HepG2 (cell line): ENCODE data around the gene BCO1. TPM values are rescaled to one million over a fixed set of nuclear protein-coding genes. Genes with fewer than 3 reads are reported as not detected.

Experiments used
- ATAC-seq: fragments of 200-7000 bp; cut with Tn5 transposase; 3 replicates; pipeline ENCODE4 v1.9.1; 2020; ENCODE audit warnings: mild to moderate bottlenecking, moderate library complexity
- BruUV-seq: library from RNA; stranded (reverse); fragments of 400-500 nt; replicated peaks from 2 replicates; lab custom pipeline; 2021; lab: Mats Ljungman, UMichigan
- CTCF ChIA-PET: fragments of 300-600 bp; formaldehyde crosslinking; extraction: SDS; loops from one replicate; lab custom pipeline; 2021; ENCODE audit warnings: low total read pairs, inconsistent platforms, low intra/inter-chr PET ratio; lab: Yijun Ruan, JAX
- POLR2A ChIA-PET: fragments of 350-600 bp; sonication (Branson Sonifier 250); formaldehyde crosslinking; loops from one replicate; lab custom pipeline; 2020; ENCODE audit warnings: antibody characterized with exemption, inconsistent platforms; lab: Yijun Ruan, JAX
- DNase-seq: peaks from one replicate; pipeline ENCODE4 v3.0.0-alpha.2; 2015; ENCODE audit warnings: low spot score
- FAIRE-seq: peaks from 3 replicates; lab custom pipeline; 2011; peaks lifted over from hg19 to GRCh38; lab: Jason Lieb, UNC
- H2AFZ ChIP-seq: one replicate; pipeline ENCODE4 v1.6.1; 2011; ENCODE audit warnings: low read length, inconsistent platforms
- H3K27ac ChIP-seq: fragments of 300-600 bp; 3 replicates; pipeline ENCODE4 v1.8.0; 2011; ENCODE audit warnings: mixed run types, mild to moderate bottlenecking, mixed read lengths, low read length, inconsistent platforms; ENCODE audit not compliant: insufficient read depth; ENCODE audit errors: extremely low read length
- H3K27me3 ChIP-seq, 2 experiments: fragments of 200-600 bp in 1 of 2; 2 replicates in 1 of 2; 3 replicates in 1 of 2; pipeline versions ENCODE4 v1.6.0 to v1.8.0; 2011; ENCODE audit warnings: low read length in 2 of 2, mild to moderate bottlenecking in 2 of 2, moderate library complexity in 2 of 2, inconsistent platforms in 1 of 2; ENCODE audit not compliant: insufficient read depth in 2 of 2, control insufficient read depth in 1 of 2
- H3K36me3 ChIP-seq, 2 experiments: fragments of 200-600 bp in 1 of 2; replicated peaks in 1 of 2; 2 replicates in 1 of 2; 3 replicates in 1 of 2; pipeline versions ENCODE4 v1.5.1 to v1.8.0; 2011; ENCODE audit warnings: low read length in 2 of 2, inconsistent platforms in 1 of 2; ENCODE audit not compliant: insufficient read depth in 2 of 2, control insufficient read depth in 1 of 2
- H3K4me1 ChIP-seq: 2 replicates; pipeline ENCODE4 v1.5.1; 2012; ENCODE audit warnings: low read length, inconsistent platforms; ENCODE audit not compliant: insufficient read depth
- H3K4me2 ChIP-seq: 2 replicates; pipeline ENCODE4 v1.6.0; 2011; ENCODE audit warnings: low read depth, low read length, inconsistent platforms
- H3K4me3 ChIP-seq, 3 experiments: fragments of 200-600 bp in 1 of 3; sonication (generic), shearing (Covaris generic) in 1 of 3; replicated peaks in 1 of 3; 2 replicates each; pipeline ENCODE4 v1.5.1; 2011 to 2016; ENCODE audit warnings: low read length in 3 of 3, inconsistent platforms in 2 of 3, low read depth in 2 of 3, mild to moderate bottlenecking in 2 of 3, control low read depth in 1 of 3, mixed read lengths in 1 of 3; ENCODE audit not compliant: insufficient read depth in 1 of 3
- H3K79me2 ChIP-seq: one replicate; pipeline ENCODE4 v1.6.1; 2011; ENCODE audit warnings: low read length, inconsistent platforms; ENCODE audit not compliant: insufficient read depth
- H3K9ac ChIP-seq: 2 replicates; pipeline ENCODE4 v1.6.0; 2011; ENCODE audit warnings: mild to moderate bottlenecking, low read depth, low read length, inconsistent platforms; ENCODE audit not compliant: insufficient read depth
- H3K9me3 ChIP-seq: 2 replicates; pipeline ENCODE4 v1.5.1; 2012; ENCODE audit warnings: mild to moderate bottlenecking, low read length
- H4K20me1 ChIP-seq: 2 replicates; pipeline ENCODE4 v1.6.0; 2011; ENCODE audit warnings: inconsistent platforms, mild to moderate bottlenecking, low read length, moderate library complexity; ENCODE audit not compliant: insufficient read depth
- ATF7 ChIP-seq, 2 experiments: fragments of 450-650 bp in 1 of 2; sonication (generic) in 1 of 2; formaldehyde crosslinking in 1 of 2; IDR thresholded peaks; 2 replicates each; pipeline versions ENCODE4 v1.4.0 to v1.6.1; 2016 to 2020; ENCODE audit warnings: antibody characterized with exemption in 1 of 2, mild to moderate bottlenecking in 1 of 2, missing genetic modification reagents in 1 of 2
- CREB1 ChIP-seq, 2 experiments: fragments of 450-650 bp in 1 of 2; IDR thresholded peaks; 2 replicates each; pipeline ENCODE4 v1.6.1; 2016 to 2017; ENCODE audit warnings: control low read depth in 1 of 2, mild to moderate bottlenecking in 1 of 2, missing compliant biosample characterization in 1 of 2, missing genetic modification characterization in 1 of 2
- MED13 ChIP-seq: sonication (generic); formaldehyde crosslinking; IDR thresholded peaks from 2 replicates; pipeline ENCODE4 v1.5.0; 2020; ENCODE audit warnings: missing genetic modification reagents
- MYC ChIP-seq: sonication (generic); formaldehyde crosslinking; IDR thresholded peaks from 2 replicates; pipeline ENCODE4 v1.9.0; 2021; ENCODE audit warnings: missing genetic modification reagents, borderline replicate concordance
- U2AF2 ChIP-seq: fragments of 200-400 bp; formaldehyde crosslinking; IDR thresholded peaks from 2 replicates; pipeline ENCODE4 v1.6.1; 2017; ENCODE audit warnings: low read depth, mild to moderate bottlenecking, low read length
- ZNF30 ChIP-seq: sonication (generic); formaldehyde crosslinking; IDR thresholded peaks from 2 replicates; pipeline ENCODE4 v1.5.0; 2020; ENCODE audit warnings: mild to moderate bottlenecking, missing genetic modification reagents
- ZNF747 ChIP-seq: sonication (generic); formaldehyde crosslinking; IDR thresholded peaks from 2 replicates; pipeline ENCODE4 v1.8.1; 2023; ENCODE audit warnings: missing genetic modification reagents, mild to moderate bottlenecking, borderline replicate concordance
- ZNF775 ChIP-seq: sonication (generic); formaldehyde crosslinking; IDR thresholded peaks from 2 replicates; pipeline ENCODE4 v1.4.0; 2020; ENCODE audit warnings: missing genetic modification reagents, mild to moderate bottlenecking, moderate library complexity, borderline replicate concordance
- WGBS: methylation state at CpG from one replicate; pipeline ENCODE4 v1.1.6; 2017; ENCODE audit warnings: low lambda C conversion rate; 5-methylcytosine and 5-hydroxymethylcytosine counted together
- in situ Hi-C: cut with HindIII; loops from 2 replicates; pipeline ENCODE4 v1.10.0; 2017; ENCODE audit warnings: low pct_unique_long_range_greater_than_20kb; ENCODE audit not compliant: extremely low pct_ligation_motif_present
- intact Hi-C: fragments of 100-400 bp; cut with micrococcal nuclease; formaldehyde crosslinking; loops from one replicate; pipeline ENCODE4 v1.10.0; 2022; ENCODE audit not compliant: unreplicated experiment
- polyA plus RNA-seq, 8 experiments: library from polyadenylated mRNA; depleted of rRNA in 3 of 8; stranded (reverse) in 7 of 8; unstranded in 1 of 8; fragments of >200 nt; fragmentation: Illumina TruSeq in 4 of 8; extraction: Trizol in 4 of 8; gene quantifications; 2 replicates each; pipeline versions ENCODE4 v1.2.1 to v1.2.3, GENCODE V29; 2011 to 2016; ENCODE audit warnings: low read depth in 4 of 8, missing spikeins in 1 of 8, mixed read lengths in 1 of 8; ENCODE audit not compliant: insufficient read depth in 1 of 8
- total RNA-seq, 5 experiments: library from RNA; depleted of rRNA; stranded (reverse); fragments of >200 nt; fragmentation: Illumina TruSeq; extraction: Trizol; gene quantifications; 2 replicates each; pipeline ENCODE4 v1.2.3, GENCODE V29; 2016; ENCODE audit warnings: low read depth in 1 of 5
- TF ChIP-seq, protein P1 (sequence below): IDR thresholded peaks from 2 replicates; pipeline ENCODE4 v1.6.1; 2012; ENCODE audit warnings: low read length, improper control_type of control experiment
- TF ChIP-seq, protein P2 (sequence below): IDR thresholded peaks from 2 replicates; pipeline ENCODE4 v1.6.1; 2016; ENCODE audit warnings: missing biosample characterization, missing genetic modification reagents, low read depth

The BCO1 gene
- total and polyA plus RNA-seq, 2 of the 13 experiments (the other 11 are each of a cell fraction or from before 2014, with no cell fraction given): 0.11 TPM; not detected in 1

DNA sequence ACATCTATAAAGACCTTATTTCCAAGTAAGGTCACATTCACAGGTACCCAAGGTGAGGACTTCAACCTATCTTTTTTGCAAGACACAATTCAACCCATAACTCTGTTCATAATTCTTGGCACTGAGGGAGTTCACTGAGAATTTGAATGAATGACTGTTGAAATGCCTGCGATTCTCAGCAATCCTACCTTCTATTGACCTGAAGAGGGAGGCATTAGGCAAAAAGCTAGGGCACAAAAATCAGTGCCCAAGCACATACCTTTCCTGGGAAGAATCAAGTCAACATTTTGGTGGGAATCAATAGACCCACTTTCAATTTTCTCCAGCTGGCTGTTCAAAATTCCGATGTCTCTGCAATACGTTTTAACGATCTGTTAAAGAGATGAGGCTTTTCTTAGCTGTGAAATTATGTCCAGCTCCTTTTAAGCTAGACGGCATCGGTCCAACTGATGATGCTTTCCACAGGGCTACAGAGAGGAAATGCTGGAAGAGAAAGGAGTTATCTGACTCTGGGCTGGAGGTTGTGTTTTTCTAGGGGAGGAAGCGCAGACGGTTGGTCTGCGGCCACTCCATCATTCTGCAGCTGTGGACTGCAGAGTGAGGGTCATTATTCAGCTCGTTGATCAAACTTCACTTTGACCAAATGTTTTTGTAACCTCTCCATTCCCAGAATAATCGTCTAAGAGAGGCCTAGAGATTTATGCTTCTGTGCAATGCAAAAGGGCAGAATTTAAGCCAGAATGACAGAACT lies 25.2 kb downstream of the BCO1 start (continued):
- TF ChIP-seq, protein P1, sequence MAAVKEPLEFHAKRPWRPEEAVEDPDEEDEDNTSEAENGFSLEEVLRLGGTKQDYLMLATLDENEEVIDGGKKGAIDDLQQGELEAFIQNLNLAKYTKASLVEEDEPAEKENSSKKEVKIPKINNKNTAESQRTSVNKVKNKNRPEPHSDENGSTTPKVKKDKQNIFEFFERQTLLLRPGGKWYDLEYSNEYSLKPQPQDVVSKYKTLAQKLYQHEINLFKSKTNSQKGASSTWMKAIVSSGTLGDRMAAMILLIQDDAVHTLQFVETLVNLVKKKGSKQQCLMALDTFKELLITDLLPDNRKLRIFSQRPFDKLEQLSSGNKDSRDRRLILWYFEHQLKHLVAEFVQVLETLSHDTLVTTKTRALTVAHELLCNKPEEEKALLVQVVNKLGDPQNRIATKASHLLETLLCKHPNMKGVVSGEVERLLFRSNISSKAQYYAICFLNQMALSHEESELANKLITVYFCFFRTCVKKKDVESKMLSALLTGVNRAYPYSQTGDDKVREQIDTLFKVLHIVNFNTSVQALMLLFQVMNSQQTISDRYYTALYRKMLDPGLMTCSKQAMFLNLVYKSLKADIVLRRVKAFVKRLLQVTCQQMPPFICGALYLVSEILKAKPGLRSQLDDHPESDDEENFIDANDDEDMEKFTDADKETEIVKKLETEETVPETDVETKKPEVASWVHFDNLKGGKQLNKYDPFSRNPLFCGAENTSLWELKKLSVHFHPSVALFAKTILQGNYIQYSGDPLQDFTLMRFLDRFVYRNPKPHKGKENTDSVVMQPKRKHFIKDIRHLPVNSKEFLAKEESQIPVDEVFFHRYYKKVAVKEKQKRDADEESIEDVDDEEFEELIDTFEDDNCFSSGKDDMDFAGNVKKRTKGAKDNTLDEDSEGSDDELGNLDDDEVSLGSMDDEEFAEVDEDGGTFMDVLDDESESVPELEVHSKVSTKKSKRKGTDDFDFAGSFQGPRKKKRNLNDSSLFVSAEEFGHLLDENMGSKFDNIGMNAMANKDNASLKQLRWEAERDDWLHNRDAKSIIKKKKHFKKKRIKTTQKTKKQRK: no peak
- TF ChIP-seq ZNF775 (CRISPR knock-in tag): no peak
- TF ChIP-seq, all 625 proteins: peak for 2

DNA sequence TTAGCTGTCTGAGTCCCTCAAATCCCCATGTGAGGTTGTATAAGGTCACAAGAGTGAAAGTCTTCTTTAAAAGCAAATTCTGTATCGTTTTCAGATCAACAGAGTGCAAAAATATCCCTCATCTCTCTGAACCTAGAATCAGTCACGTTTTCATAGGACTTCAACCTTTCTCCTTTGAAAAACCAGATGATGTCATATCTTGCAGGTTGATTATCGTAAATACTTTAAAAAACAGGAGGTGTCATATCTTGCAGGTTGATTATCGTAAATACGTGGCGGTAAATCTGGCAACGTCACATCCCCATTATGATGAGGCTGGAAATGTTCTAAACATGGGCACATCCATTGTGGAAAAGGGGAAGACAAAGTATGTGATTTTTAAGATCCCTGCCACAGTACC lies 25.9 kb downstream of the BCO1 start:
- ChIA-PET CTCF (no interaction called here), POLR2A (no interaction called here)
- H2AFZ ChIP-seq: no peak overlapping the region
- TF ChIP-seq, protein P2, sequence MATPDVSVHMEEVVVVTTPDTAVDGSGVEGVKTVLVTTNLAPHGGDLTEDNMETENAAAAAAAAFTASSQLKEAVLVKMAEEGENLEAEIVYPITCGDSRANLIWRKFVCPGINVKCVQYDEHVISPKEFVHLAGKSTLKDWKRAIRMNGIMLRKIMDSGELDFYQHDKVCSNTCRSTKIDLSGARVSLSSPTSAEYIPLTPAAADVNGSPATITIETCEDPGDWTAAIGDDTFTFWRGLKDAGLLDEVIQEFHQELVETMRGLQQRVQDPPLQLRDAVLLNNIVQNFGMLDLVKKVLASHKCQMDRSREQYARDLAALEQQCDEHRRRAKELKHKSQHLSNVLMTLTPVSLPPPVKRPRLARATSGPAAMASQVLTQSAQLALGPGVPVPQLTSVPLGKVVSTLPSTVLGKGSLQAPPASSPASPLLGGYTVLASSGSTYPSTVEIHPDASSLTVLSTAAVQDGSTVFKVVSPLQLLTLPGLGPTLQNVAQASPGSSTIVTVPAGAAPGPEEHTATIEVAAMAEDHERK: no peak
- TF ChIP-seq MED13: no peak
- TF ChIP-seq MYC (CRISPR knock-in tag): no peak
- TF ChIP-seq U2AF2: no peak
- TF ChIP-seq ATF7 (IDR thresholded peaks at IDR 0.05): peak; percentile 85
- TF ChIP-seq ATF7 (CRISPR knock-in tag; IDR thresholded peaks at IDR 0.05): no peak
- TF ChIP-seq CREB1 (IDR thresholded peaks at IDR 0.05): peak; percentile 76
- no peak for TF ChIP-seq CREB1 (CRISPR knock-in tag; IDR thresholded peaks at IDR 0.05)
- TF ChIP-seq ZNF30 (CRISPR knock-in tag): no peak
- TF ChIP-seq ZNF747 (CRISPR knock-in tag): no peak
- no peak overlapping the region for H3K4me3 ChIP-seq
- no peaks in the 10 kb centered on the region for H3K9me3 ChIP-seq
- H3K27ac ChIP-seq: no peak overlapping the region
- intact Hi-C loops: loop anchor here (5.0 kb wide), 2 partner anchors 458 to 473 kb away; no protein-coding TSS in a partner anchor
- FAIRE-seq: no peak
- H4K20me1 ChIP-seq: no peaks in the 10 kb centered on the region
- no peak for ATAC-seq
- H3K4me2 ChIP-seq: no peak overlapping the region
- DNase-seq: no peak
- no TSS peak for BruUV-seq
- in situ Hi-C loops: no loop called here
- no peaks in the 10 kb centered on the region for H3K36me3 ChIP-seq
- no peaks in the 10 kb centered on the region for H3K4me1 ChIP-seq
- H3K9ac ChIP-seq: no peak overlapping the region
- 51% methylated on average over 7 of the region's 7 CpGs for WGBS
- peaks cover 0 to 8% of the 10 kb centered on the region in 2 experiments; a peak in 1 of 5 replicates for H3K27me3 ChIP-seq
- H3K79me2 ChIP-seq: no peaks in the 10 kb centered on the region
